A549 (cell line): ENCODE results near the gene CAPN7. TPM values are rescaled to one million over a fixed set of nuclear protein-coding genes. Genes with fewer than 3 reads are reported as not detected.

Source experiments
- ATAC-seq, 2 experiments: fragments of 200-7000 bp in 1 of 2; fragments of >200 bp in 1 of 2; cut with Nextera tagmentation in 1 of 2; cut with Tn5 transposase in 1 of 2; 3 replicates each; pipeline versions ENCODE4 v1.8.0 to v1.9.1; 2018 to 2020; ENCODE audit warnings: mild to moderate bottlenecking in 1 of 2, moderate library complexity in 1 of 2
- CTCF ChIA-PET: fragments of 300-600 bp; sonication (Branson Sonifier 250); formaldehyde crosslinking; extraction: SDS; loops from one replicate; lab custom pipeline; 2021; ENCODE audit warnings: antibody characterized with exemption, inconsistent platforms; lab: Yijun Ruan, JAX
- POLR2A ChIA-PET: fragments of 350-600 bp; formaldehyde crosslinking; extraction: SDS; loops from one replicate; lab custom pipeline; 2021; ENCODE audit warnings: antibody characterized with exemption, inconsistent platforms; lab: Yijun Ruan, JAX
- DNase-seq, 2 experiments: peaks; one replicate each; pipeline versions ENCODE4 v3.0.0 to v3.0.0-alpha.2; 2011 to 2016; ENCODE audit warnings: low read depth in 1 of 2, low spot score in 1 of 2
- FAIRE-seq: peaks from 2 replicates; lab custom pipeline; 2011; peaks lifted over from hg19 to GRCh38; lab: Jason Lieb, UNC
- H3K27ac ChIP-seq, 2 experiments: fragments of >200 bp; sonication (Bioruptor Twin); formaldehyde crosslinking; 3 replicates each; pipeline ENCODE4 v1.5.1; 2016 to 2017
- H3K4me1 ChIP-seq: fragments of >200 bp; sonication (Bioruptor Twin); formaldehyde crosslinking; 3 replicates; pipeline ENCODE4 v1.6.1; 2016
- H3K4me2 ChIP-seq: fragments of >200 bp; sonication (Bioruptor Twin); formaldehyde crosslinking; 3 replicates; pipeline ENCODE4 v1.6.1; 2016
- H3K4me3 ChIP-seq: fragments of >200 bp; sonication (Bioruptor Twin); formaldehyde crosslinking; 3 replicates; pipeline ENCODE4 v1.5.1; 2016
- H3K9me3 ChIP-seq: fragments of >200 bp; sonication (Bioruptor Twin); formaldehyde crosslinking; 3 replicates; pipeline ENCODE4 v1.6.1; 2016
- BCL3 ChIP-seq: fragments of >200 bp; sonication (Bioruptor Twin); formaldehyde crosslinking; IDR thresholded peaks from 3 replicates; pipeline ENCODE4 v1.6.1; 2016
- BHLHE40 ChIP-seq: IDR thresholded peaks from 2 replicates; pipeline ENCODE4 v1.6.1; 2012; ENCODE audit warnings: low read depth, low read length, inconsistent platforms
- CBX2 ChIP-seq: fragments of 200-600 bp; sonication (generic); IDR thresholded peaks from 2 replicates; pipeline ENCODE4 v1.6.1; 2016; ENCODE audit warnings: low read depth, mild to moderate bottlenecking, borderline replicate concordance
- CBX8 ChIP-seq: fragments of 200-600 bp; sonication (generic); IDR thresholded peaks from 2 replicates; pipeline ENCODE4 v1.6.1; 2016
- CEBPB ChIP-seq, 2 experiments: fragments of >200 bp in 1 of 2; sonication (Bioruptor Twin) in 1 of 2; formaldehyde crosslinking in 1 of 2; IDR thresholded peaks; 2 replicates each; pipeline ENCODE4 v1.6.1; 2012 to 2016
- CHD2 ChIP-seq: fragments of 150-350 bp; IDR thresholded peaks from 2 replicates; pipeline ENCODE4 v1.6.1; 2014; ENCODE audit warnings: low read length; ENCODE audit not compliant: partially characterized antibody
- CHD4 ChIP-seq: fragments of 200-600 bp; sonication (generic); IDR thresholded peaks from 2 replicates; pipeline ENCODE4 v1.6.1; 2016; ENCODE audit warnings: antibody characterized with exemption, mild to moderate bottlenecking, borderline replicate concordance
- CTCF ChIP-seq: fragments of >200 bp; sonication (Bioruptor Twin); formaldehyde crosslinking; IDR thresholded peaks from 3 replicates; pipeline ENCODE4 v1.5.1; 2016
- EHF ChIP-seq: fragments of 250-450 bp; sonication (Bioruptor Pico); IDR thresholded peaks from 2 replicates; pipeline ENCODE4 v1.5.0; 2020; ENCODE audit warnings: mild to moderate bottlenecking
- EHMT2 ChIP-seq: fragments of 200-600 bp; sonication (generic); IDR thresholded peaks from 2 replicates; pipeline ENCODE4 v1.6.1; 2016; ENCODE audit warnings: antibody characterized with exemption, low read depth, mild to moderate bottlenecking, moderate library complexity
- FOSB ChIP-seq: fragments of 250-450 bp; sonication (Bioruptor Pico); IDR thresholded peaks from 2 replicates; pipeline ENCODE4 v1.5.0; 2020; ENCODE audit warnings: mild to moderate bottlenecking, moderate library complexity
- FOSL2 ChIP-seq, 2 experiments: fragments of 450-650 bp in 1 of 2; fragments of >200 bp in 1 of 2; sonication (Bioruptor Twin) in 1 of 2; formaldehyde crosslinking; IDR thresholded peaks; 2 replicates each; pipeline versions ENCODE4 v1.5.0 to v1.6.1; 2016 to 2020; ENCODE audit warnings: mild to moderate bottlenecking in 1 of 2, moderate library complexity in 1 of 2
- GATA3 ChIP-seq: IDR thresholded peaks from 2 replicates; pipeline ENCODE4 v1.6.1; 2012; ENCODE audit warnings: borderline replicate concordance
- HDAC2 ChIP-seq: fragments of 200-600 bp; sonication (generic); IDR thresholded peaks from 2 replicates; pipeline ENCODE4 v1.6.1; 2016
- HES2 ChIP-seq: fragments of >200 bp; sonication (Bioruptor Twin); formaldehyde crosslinking; IDR thresholded peaks from 2 replicates; pipeline ENCODE4 v1.6.1; 2016
- HEYL ChIP-seq: fragments of 250-450 bp; sonication (Bioruptor Pico); IDR thresholded peaks from 2 replicates; pipeline ENCODE4 v1.8.0; 2021; ENCODE audit warnings: mild to moderate bottlenecking, moderate library complexity
- HMGXB4 ChIP-seq: fragments of 250-450 bp; sonication (Bioruptor Pico); IDR thresholded peaks from 2 replicates; pipeline ENCODE4 v1.5.0; 2021; ENCODE audit warnings: mild to moderate bottlenecking, moderate library complexity, borderline replicate concordance
- JUNB ChIP-seq: fragments of >200 bp; sonication (Bioruptor Twin); formaldehyde crosslinking; IDR thresholded peaks from 2 replicates; pipeline ENCODE4 v1.6.1; 2016
- KDM1A ChIP-seq: fragments of 200-600 bp; sonication (generic); IDR thresholded peaks from 2 replicates; pipeline ENCODE4 v1.6.1; 2016; ENCODE audit warnings: low read depth, mild to moderate bottlenecking
- KDM5A ChIP-seq: fragments of 200-600 bp; sonication (generic); IDR thresholded peaks from 2 replicates; pipeline ENCODE4 v1.6.1; 2016; ENCODE audit warnings: antibody characterized with exemption, mild to moderate bottlenecking
- MAFK ChIP-seq: fragments of 450-650 bp; IDR thresholded peaks from 2 replicates; pipeline ENCODE4 v1.6.1; 2014; ENCODE audit not compliant: partially characterized antibody
- MAX ChIP-seq: IDR thresholded peaks from 2 replicates; pipeline ENCODE4 v1.6.1; 2012
- MAZ ChIP-seq: fragments of 150-350 bp; IDR thresholded peaks from 2 replicates; pipeline ENCODE4 v1.6.1; 2014; ENCODE audit warnings: antibody characterized with exemption, low read depth, low read length, borderline replicate concordance
- MYC ChIP-seq: IDR thresholded peaks from 2 replicates; pipeline ENCODE4 v1.6.1; 2012; ENCODE audit warnings: mild to moderate bottlenecking, inconsistent platforms, low read length, improper control_type of control experiment, borderline replicate concordance
- NFE2L2 ChIP-seq: fragments of 150-350 bp; conservative IDR thresholded peaks from 2 replicates; pipeline ENCODE4 v1.6.1; 2014; ENCODE audit warnings: low read length
- NPAS2 ChIP-seq: fragments of 250-450 bp; sonication (Bioruptor Pico); IDR thresholded peaks from 2 replicates; pipeline ENCODE4 v1.8.0; 2022; ENCODE audit warnings: mild to moderate bottlenecking, moderate library complexity, borderline replicate concordance
- NR3C1 ChIP-seq: fragments of >200 bp; sonication (Bioruptor Twin); formaldehyde crosslinking; IDR thresholded peaks from 3 replicates; pipeline ENCODE4 v1.6.1; 2017
- POLR2A ChIP-seq: IDR thresholded peaks from 2 replicates; pipeline ENCODE4 v1.6.1; 2012; ENCODE audit warnings: mild to moderate bottlenecking, low read length
- POLR2AphosphoS2 ChIP-seq: conservative IDR thresholded peaks from 2 replicates; pipeline ENCODE4 v1.6.1; 2012; ENCODE audit warnings: low read length, improper control_type of control experiment, inconsistent platforms
- RAD21 ChIP-seq, 2 experiments: fragments of >200 bp in 1 of 2; sonication (Bioruptor Twin) in 1 of 2; formaldehyde crosslinking in 1 of 2; IDR thresholded peaks in 1 of 2; conservative IDR thresholded peaks in 1 of 2; 2 replicates in 1 of 2; 3 replicates in 1 of 2; pipeline ENCODE4 v1.6.1; 2012 to 2018; ENCODE audit warnings: inconsistent platforms in 1 of 2
- RARB ChIP-seq: fragments of 250-450 bp; sonication (Bioruptor Pico); IDR thresholded peaks from 2 replicates; pipeline ENCODE4 v1.8.0; 2021; ENCODE audit warnings: mild to moderate bottlenecking, moderate library complexity
- RNF2 ChIP-seq: fragments of 200-600 bp; sonication (generic); IDR thresholded peaks from 2 replicates; pipeline ENCODE4 v1.6.1; 2016; ENCODE audit warnings: low read depth, mild to moderate bottlenecking, antibody characterized with exemption, moderate library complexity, borderline replicate concordance
- TFCP2L1 ChIP-seq: fragments of 250-450 bp; sonication (Bioruptor Pico); IDR thresholded peaks from 2 replicates; pipeline ENCODE4 v1.5.0; 2021; ENCODE audit warnings: mild to moderate bottlenecking
- USF2 ChIP-seq: fragments of 450-650 bp; IDR thresholded peaks from 2 replicates; pipeline ENCODE4 v1.6.1; 2014; ENCODE audit warnings: antibody characterized with exemption
- ZC3H11A ChIP-seq: fragments of 450-650 bp; IDR thresholded peaks from 2 replicates; pipeline ENCODE4 v1.6.1; 2014; ENCODE audit warnings: antibody characterized with exemption, mild to moderate bottlenecking
- WGBS: methylation state at CpG from one replicate; pipeline ENCODE4 v1.1.6; 2017; ENCODE audit errors: missing lambda C conversion rate; 5-methylcytosine and 5-hydroxymethylcytosine counted together
- polyA minus RNA-seq: library from RNA; depleted of rRNA, polyadenylated mRNA; stranded (reverse); fragments of >200 nt; gene quantifications from 2 replicates; pipeline ENCODE4 v1.2.3, GENCODE V29; 2011; rRNA and poly(A)+ RNA removed
- polyA plus RNA-seq, 4 experiments: library from polyadenylated mRNA; depleted of rRNA in 3 of 4; stranded (reverse); fragments of >200 nt; fragmentation: RNase III in 1 of 4; extraction: RNeasy Plus Mini Kit Qiagen cat#74134 plus additional on column Dnase treatment in 1 of 4; gene quantifications; 2 replicates in 3 of 4; 3 replicates in 1 of 4; pipeline ENCODE4 v1.2.3, GENCODE V29; 2011 to 2017

Gene CAPN7
- polyA plus RNA-seq (2011; rRNA removed) (31.1 and 36.8 TPM in 2 replicates), polyA plus RNA-seq (2017; fragmentation: RNase III; extraction: RNeasy Plus Mini Kit Qiagen cat#74134 plus additional on column Dnase treatment) (19.9 to 23.2 TPM (median 21.3 TPM) in 3 replicates), polyA minus RNA-seq (18.8 and 20.5 TPM in 2 replicates)
- 9.6 and 14.6 TPM in 2 replicates for polyA plus RNA-seq (2012; cell fraction: cytosol; rRNA removed)
- 8.0 and 17.2 TPM in 2 replicates for polyA plus RNA-seq (2012; cell fraction: nucleus; rRNA removed)

GRCh38 chr3:15205934-15206661 lies at the start of gene CAPN7:
CAPN7 (plus strand) TSS chr3:15206246; CDS start chr3:15206496, 250 bp downstream.
- H3K4me2 ChIP-seq: peak within 1 kb of the TSS; percentile 89
- DNase-seq (peak; percentile 87 to 93), ATAC-seq (peak; percentile 89 to 96), FAIRE-seq (no peak)
- no peaks in the 10 kb centered on the region for H3K9me3 ChIP-seq
- WGBS: 0% methylated on average over 9 of the region's 92 CpGs
- H3K4me1 ChIP-seq: peaks cover 19% of the 10 kb centered on the region
- ChIA-PET CTCF (interaction anchor here (0.7 to 5.0 kb wide), 18 partner anchors 9 to 350 kb away, joined by 3 to 42 read pairs (median 4); no protein-coding TSS in a partner anchor), POLR2A (interaction anchor here (0.6 to 1.3 kb wide), 6 partner anchors 9 to 219 kb away, joined by 3 to 7 read pairs (median 4); partner anchors contain the start of gene RBSN)
- peak within 1 kb of the TSS; percentile 92 to 94 for H3K27ac ChIP-seq
- peak within 1 kb of the TSS; percentile 87 for H3K4me3 ChIP-seq
- TF ChIP-seq CBX8: no peak
- TF ChIP-seq CTCF: peak; percentile 30; the same call in 1 of the 3 replicates
- no peak for TF ChIP-seq EHMT2
- no peak for TF ChIP-seq MYC
- TF ChIP-seq JUNB: no peak
- no peak for TF ChIP-seq MAFK
- no peak for TF ChIP-seq RAD21 (conservative IDR thresholded peaks at IDR 0.05 in 1 of 2, IDR thresholded peaks at IDR 0.05 in 1 of 2)
- TF ChIP-seq RARB (CRISPR knock-in tag): no peak
- no peak for TF ChIP-seq EHF (CRISPR knock-in tag)
- peak; percentile 91 for TF ChIP-seq MAX
- peak; percentile 78; the same call in 1 of the 2 replicates for TF ChIP-seq NPAS2
- no peak for TF ChIP-seq NR3C1
- peak; percentile 91 for TF ChIP-seq USF2
- no peak for TF ChIP-seq FOSB (CRISPR knock-in tag)
- no peak for TF ChIP-seq HEYL (CRISPR knock-in tag)
- TF ChIP-seq FOSL2 (IDR thresholded peaks at IDR 0.05): no peak
- TF ChIP-seq FOSL2 (CRISPR knock-in tag; IDR thresholded peaks at IDR 0.05): no peak
- no peak for TF ChIP-seq CHD4
- no peak for TF ChIP-seq KDM1A
- peak; percentile 79; the same call in 2 of the 3 replicates for TF ChIP-seq BCL3
- no peak for TF ChIP-seq HDAC2
- no peak for TF ChIP-seq CEBPB (IDR thresholded peaks at IDR 0.05)
- TF ChIP-seq HMGXB4 (CRISPR knock-in tag): no peak; the same call in 1 of the 2 replicates
- TF ChIP-seq KDM5A: no peak
- TF ChIP-seq HES2: no peak
- TF ChIP-seq GATA3: no peak
- TF ChIP-seq RNF2: no peak
- TF ChIP-seq BHLHE40: peak; percentile 60
- no peak for TF ChIP-seq ZC3H11A
- TF ChIP-seq NFE2L2: no peak
- peak; percentile 83 for TF ChIP-seq POLR2A
- TF ChIP-seq CBX2: no peak
- TF ChIP-seq MAZ: no peak
- peak; percentile 79 for TF ChIP-seq CHD2
- TF ChIP-seq POLR2AphosphoS2: no peak
- TF ChIP-seq TFCP2L1: no peak
